Cardiac atrium fibroblast (primary cell): ENCODE measurements around the gene LCE4A. TPM values are rescaled to one million over a fixed set of nuclear protein-coding genes. Genes with fewer than 3 reads are reported as not detected.

ENCODE experiments used
- total RNA-seq: library from RNA; depleted of rRNA; stranded (reverse); fragments of >200 nt; gene quantifications from 2 replicates; pipeline ENCODE4 v1.2.3, GENCODE V29; 2015

LCE4A gene
- total RNA-seq: not detected in 2 replicates

GRCh38 chr1:152707860-152708259 is at the start of gene LCE4A:
TSS of gene LCE4A (plus strand) at chr1:152708160. CDS start at chr1:152709076, 916 bp downstream.

GRCh38 chr1:152663098-152663497 is 44.9 kb upstream of the LCE4A start, which contains the start of gene LCE2D:
TSS of gene LCE2D (plus strand) at chr1:152663380. CDS start at chr1:152664106, 726 bp downstream.

GRCh38 chr1:152674983-152675382 is 33.0 kb upstream of the LCE4A start, which contains the start of gene LCE2C:
TSS of gene LCE2C (plus strand) at chr1:152675279. CDS start at chr1:152676016, 737 bp downstream.

GRCh38 chr1:152685823-152686222 is 22.1 kb upstream of the LCE4A start, which contains the start of gene LCE2B:
TSS of gene LCE2B (plus strand) at chr1:152686123. CDS start at chr1:152686844, 721 bp downstream.

GRCh38 chr1:152697701-152698600 is 10.0 kb upstream of the LCE4A start, which contains the start of gene LCE2A:
TSS of gene LCE2A (plus strand) at chr1:152698345. CDS start at chr1:152698902, 557 bp downstream.

GRCh38 chr1:152757747-152758146 is 49.8 kb downstream of the LCE4A start, which contains the start of gene KPRP:
TSS of gene KPRP (plus strand) at chr1:152758025. CDS start at chr1:152759589, 1,564 bp downstream.

Other genes with a start within 250 kb of the LCE4A start
- not detected in 2 replicates for gene LCE5A, start 197.4 kb upstream of the LCE4A start, total RNA-seq
- gene CRCT1, start 193.7 kb upstream of the LCE4A start, total RNA-seq: not detected in 2 replicates
- gene LCE3E, start 141.4 kb upstream of the LCE4A start, total RNA-seq: not detected in 2 replicates
- not detected in 2 replicates for gene LCE3D, start 127.6 kb upstream of the LCE4A start, total RNA-seq
- not detected in 2 replicates for gene LCE3C, start 107.9 kb upstream of the LCE4A start, total RNA-seq
- gene LCE3B, start 94.3 kb upstream of the LCE4A start, total RNA-seq: not detected in 2 replicates
- not detected in 2 replicates for gene LCE3A, start 85.1 kb upstream of the LCE4A start, total RNA-seq
- not detected in 2 replicates for gene LCE2D, start 44.8 kb upstream of the LCE4A start, total RNA-seq
- not detected in 2 replicates for gene LCE2C, start 32.9 kb upstream of the LCE4A start, total RNA-seq
- gene LCE2B, start 22.0 kb upstream of the LCE4A start, total RNA-seq: not detected in 2 replicates
- not detected in 2 replicates for gene LCE2A, start 9.8 kb upstream of the LCE4A start, total RNA-seq
- gene KPRP, start 49.9 kb downstream of the LCE4A start, total RNA-seq: not detected in 2 replicates
- not detected in 2 replicates for gene LCE1F, start 67.0 kb downstream of the LCE4A start, total RNA-seq
- not detected in 2 replicates for gene LCE1E, start 78.1 kb downstream of the LCE4A start, total RNA-seq
- not detected in 2 replicates for gene LCE1D, start 88.6 kb downstream of the LCE4A start, total RNA-seq
- not detected in 2 replicates for gene LCE1C, start 98.5 kb downstream of the LCE4A start, total RNA-seq
- not detected in 2 replicates for gene LCE1B, start 103.8 kb downstream of the LCE4A start, total RNA-seq
- gene LCE1A, start 119.3 kb downstream of the LCE4A start, total RNA-seq: not detected in 2 replicates
- not detected in 2 replicates for gene LCE6A, start 134.7 kb downstream of the LCE4A start, total RNA-seq
- gene LCE7A, start 151.8 kb downstream of the LCE4A start, total RNA-seq: not detected in 2 replicates
- gene SMCP, start 170.2 kb downstream of the LCE4A start, total RNA-seq: not detected in 2 replicates
- gene IVL, start 200.4 kb downstream of the LCE4A start, total RNA-seq: not detected in 2 replicates
- gene SPRR5, start 239.0 kb downstream of the LCE4A start, total RNA-seq: not detected in 2 replicates